Erythroblast (primary cell): ENCODE data around the gene FOXN4.

Experiments used
- GATA1 ChIP-seq: IDR thresholded peaks from 2 replicates; pipeline ENCODE4 v1.6.1; 2011; ENCODE audit warnings: low read depth, mild to moderate bottlenecking, control low read depth, low read length, moderate library complexity
- POLR2A ChIP-seq: IDR thresholded peaks from 2 replicates; pipeline ENCODE4 v1.6.1; 2011; ENCODE audit warnings: mild to moderate bottlenecking, low read length

DNA sequence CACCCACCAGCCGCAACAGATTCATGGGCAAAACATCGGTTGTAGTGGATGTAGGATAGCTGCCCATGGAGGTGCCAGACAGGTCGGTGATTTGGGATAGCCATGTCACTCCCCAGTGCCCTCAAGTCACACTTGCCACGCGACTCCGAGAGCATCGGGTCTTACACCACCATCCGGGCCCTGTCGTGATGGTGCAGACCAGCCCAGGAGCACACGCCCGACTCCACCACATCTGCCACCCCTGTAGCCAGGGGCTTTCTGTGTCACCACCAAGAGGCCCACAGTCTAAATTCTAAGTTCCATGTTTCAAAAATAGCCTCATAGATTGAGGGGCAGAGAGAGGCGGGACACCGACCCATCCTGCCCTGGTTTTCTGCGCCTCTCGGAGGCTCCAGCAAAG, 18.0 kb downstream of the FOXN4 start:
- TF ChIP-seq POLR2A, result no peak
- TF ChIP-seq GATA1, result no peak
